HG03575 (cell line): Measurements from ENCODE around the gene TMOD4.

Experiments
- ATAC-seq: cut with Tn5 transposase; IDR thresholded peaks from one replicate; pipeline ENCODE4 v1.9.1; 2021; ENCODE audit not compliant: unreplicated experiment, insufficient number of reproducible peaks, low FRiP score; ENCODE audit errors: extremely low read depth

Gene TMOD4

GRCh38 chr1:151184211-151184610 lies 8.4 kb upstream of the TMOD4 start:
- no peak for ATAC-seq

GRCh38 chr1:151176514-151177045 lies 799 bp upstream of the TMOD4 start:
- ATAC-seq, result no peak

- no peak for ATAC-seq
These were observed 590 bp downstream of the TMOD4 start for GRCh38 chr1:151175041-151175741.

- no peak for ATAC-seq
These were observed 4.6 kb downstream of the TMOD4 start for GRCh38 chr1:151171190-151171589.

GRCh38 chr1:151167116-151167515 lies 8.7 kb downstream of the TMOD4 start:
- ATAC-seq, result no peak

- no peak for ATAC-seq
These were observed 9.2 kb downstream of the TMOD4 start for GRCh38 chr1:151166505-151166956.

GRCh38 chr1:151165738-151166504 lies 9.9 kb downstream of the TMOD4 start, which contains the start of the genes LYSMD1 and SCNM1:
Gene LYSMD1, minus strand, starts transcription at chr1:151165902. Its CDS starts 644 bp downstream, at chr1:151165258.
Gene SCNM1, plus strand, starts transcription at chr1:151166144. Its CDS starts 9 bp downstream, at chr1:151166153.
- ATAC-seq, result no peak

- no peak for ATAC-seq
These were observed 10.5 kb downstream of the TMOD4 start for GRCh38 chr1:151165281-151165737.

- ATAC-seq, result no peak
These were observed 11.0 kb downstream of the TMOD4 start for GRCh38 chr1:151164732-151165280.

GRCh38 chr1:151159373-151159772 lies 16.4 kb downstream of the TMOD4 start:
- ATAC-seq, result no peak

GRCh38 chr1:151158751-151159251 lies 17.0 kb downstream of the TMOD4 start:
- no peak for ATAC-seq

GRCh38 chr1:151158326-151158725 lies 17.5 kb downstream of the TMOD4 start:
- ATAC-seq, result no peak

GRCh38 chr1:151157067-151157531 lies 18.7 kb downstream of the TMOD4 start:
- no peak for ATAC-seq

- ATAC-seq, result no peak
These were observed 19.3 kb downstream of the TMOD4 start, which contains the start of gene TNFAIP8L2 for GRCh38 chr1:151156515-151156819. Gene TNFAIP8L2, plus strand, starts transcription at chr1:151156649. Its CDS starts 2,049 bp downstream, at chr1:151158698.

- ATAC-seq, result no peak
These were observed 28.1 kb downstream of the TMOD4 start for GRCh38 chr1:151147665-151148064.

GRCh38 chr1:151147132-151147503 lies 28.7 kb downstream of the TMOD4 start:
- no peak for ATAC-seq

- peak; percentile 85 for ATAC-seq
These were observed 29.2 kb downstream of the TMOD4 start, which contains the start of gene SEMA6C for GRCh38 chr1:151146412-151147131. Gene SEMA6C, minus strand, starts transcription at chr1:151146631. Its CDS starts 4,010 bp downstream, at chr1:151142621.

GRCh38 chr1:151146072-151146411 lies 29.7 kb downstream of the TMOD4 start:
- no peak for ATAC-seq
